ENCODE data around the gene SMIM44. TPM values are rescaled to one million over a fixed set of nuclear protein-coding genes. Genes with fewer than 3 reads are reported as not detected.

Gene SMIM44
- total RNA-seq, 1 donor from 2014 or later = not detected

DNA sequence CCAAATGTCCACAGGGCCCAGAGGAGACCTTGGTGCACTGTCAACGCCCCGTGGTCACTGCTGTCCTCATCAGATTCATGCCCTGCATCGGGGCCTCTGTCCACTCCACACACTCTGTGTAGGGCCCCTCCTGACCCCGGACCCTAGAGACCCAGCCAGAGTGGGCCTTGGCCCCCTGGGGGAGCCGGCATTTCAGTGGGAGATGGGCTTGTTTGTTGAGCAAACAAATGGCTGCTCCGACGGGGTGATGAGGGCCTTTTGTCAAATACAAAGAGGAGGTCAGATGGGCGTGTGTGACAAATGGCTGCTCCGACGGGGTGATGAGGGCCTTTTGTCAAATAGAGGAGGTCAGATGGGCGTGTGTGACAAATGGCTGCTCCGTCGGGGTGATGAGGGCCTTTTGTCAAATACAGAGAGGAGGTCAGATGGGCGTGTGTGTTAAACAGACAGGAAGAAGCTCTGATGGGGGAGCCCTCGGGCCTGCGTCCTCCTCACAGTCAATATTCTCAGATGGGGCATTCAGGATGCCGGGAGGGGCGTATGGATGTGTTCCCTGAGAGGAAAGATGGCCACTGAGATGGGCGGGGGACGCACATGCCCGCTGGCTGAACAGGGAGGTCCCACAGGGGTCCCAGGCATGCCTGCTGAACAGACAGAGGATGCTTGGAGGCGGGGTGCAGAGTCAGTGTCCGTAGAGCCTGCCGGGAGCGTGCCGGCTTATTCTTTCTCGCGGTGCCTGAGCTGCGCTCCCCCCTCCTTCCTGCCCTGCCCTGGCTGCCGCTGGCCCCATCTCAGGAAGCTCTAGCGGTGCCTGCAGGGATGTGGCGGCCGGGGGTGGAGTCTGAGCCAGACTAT lies 39.2 kb downstream of the SMIM44 start:
- intact Hi-C loops (cut with micrococcal nuclease) = no loop called here

GRCh38 chr19:3442487-3443071 lies 40.7 kb downstream of the SMIM44 start:
- intact Hi-C loops (cut with micrococcal nuclease) = no loop called here

GRCh38 chr19:3441986-3442329 lies 41.3 kb downstream of the SMIM44 start:
- intact Hi-C loops (cut with micrococcal nuclease) = no loop called here

GRCh38 chr19:3441089-3441985 lies 41.9 kb downstream of the SMIM44 start:
- intact Hi-C loops (cut with micrococcal nuclease) = no loop called here

DNA sequence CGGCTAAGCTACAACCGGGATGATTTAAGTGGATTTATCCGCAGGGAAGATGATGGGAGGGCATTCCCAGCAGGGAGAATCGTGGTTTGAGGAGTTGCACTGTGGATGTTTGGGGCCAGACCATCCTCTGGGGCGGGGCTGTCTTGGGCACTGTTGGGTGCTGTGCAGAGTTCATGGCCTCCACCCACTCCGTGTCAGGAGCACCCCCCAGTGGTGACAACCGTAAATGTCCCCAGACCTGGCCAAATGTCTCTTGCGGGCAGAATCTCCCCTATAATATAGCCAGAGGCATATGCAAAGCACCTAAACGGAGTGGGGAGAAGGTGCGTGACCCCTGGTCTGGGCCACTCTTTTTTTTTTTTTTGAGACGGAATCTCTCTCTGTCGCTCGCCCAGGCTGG lies 43.2 kb downstream of the SMIM44 start:
- intact Hi-C loops (cut with micrococcal nuclease) = no loop called here

- intact Hi-C loops (cut with micrococcal nuclease) = loop anchor here (1.0 to 10.0 kb wide), 10 partner anchors 44 to 1830 kb away; partner anchors contain the start of genes ANKRD24, CACTIN, DOHH and FZR1
These were observed 48.3 kb downstream of the SMIM44 start for GRCh38 chr19:3434630-3435553.

DNA sequence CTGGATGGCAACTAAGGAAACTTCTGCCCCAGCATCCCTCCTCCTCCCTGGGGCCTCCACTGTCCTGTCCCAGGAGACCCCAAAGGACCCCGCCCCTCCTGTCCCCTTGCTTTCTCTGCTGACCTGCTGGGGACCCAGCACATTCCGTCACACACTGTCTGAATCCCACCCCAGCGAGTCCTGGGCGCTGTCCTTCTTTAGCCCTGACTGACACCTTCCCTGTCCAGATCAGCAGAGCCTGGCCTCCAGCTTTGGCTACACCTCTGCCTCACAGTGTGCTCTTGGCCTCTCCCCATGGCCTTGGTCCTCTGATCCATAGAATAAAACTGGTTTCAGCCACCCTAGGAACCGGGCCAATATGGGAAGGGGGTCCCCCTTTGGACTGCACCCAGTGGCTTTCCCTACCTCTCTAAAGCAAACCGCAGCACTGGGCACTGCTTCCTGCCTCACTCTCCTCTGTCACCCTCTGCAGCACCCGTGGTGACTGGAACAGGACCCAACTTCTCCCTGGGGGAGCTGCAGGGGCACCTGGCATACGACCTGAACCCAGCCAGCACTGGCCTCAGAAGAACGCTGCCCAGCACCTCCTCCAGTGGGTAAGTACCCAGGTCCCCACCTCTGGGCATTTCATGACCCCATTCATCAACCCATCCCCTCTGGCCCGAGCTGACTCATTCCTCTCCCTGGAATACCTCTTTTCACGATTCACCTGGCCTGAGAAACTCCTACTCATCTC lies 49.3 kb downstream of the SMIM44 start:
- intact Hi-C loops (cut with micrococcal nuclease) = loop anchor here (1.0 to 10.0 kb wide), 3 partner anchors 72 to 1829 kb away; partner anchors contain the start of genes FZR1 and UQCR11

DNA sequence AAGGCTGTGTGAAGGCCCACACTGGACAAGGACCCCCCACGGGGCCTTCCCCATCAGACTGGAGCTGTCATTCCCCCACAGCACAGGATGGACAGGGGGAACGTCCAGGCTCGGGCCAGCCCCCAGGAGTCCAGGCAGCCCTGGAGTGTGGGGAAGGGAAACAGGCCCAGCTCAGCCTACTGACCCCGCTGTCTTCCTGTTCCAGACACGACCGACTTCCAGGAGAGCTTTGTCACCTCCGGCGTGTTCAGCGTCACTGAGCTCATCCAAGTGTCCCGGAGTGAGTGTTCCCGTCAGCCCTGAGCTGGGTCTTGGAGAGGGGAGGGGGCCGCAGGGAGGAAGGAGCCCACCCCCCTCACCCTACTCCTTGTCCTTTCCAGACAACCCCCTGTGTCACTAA lies 49.9 kb downstream of the SMIM44 start:
- intact Hi-C loops (cut with micrococcal nuclease) = loop anchor here (10.0 kb wide), 1 partner anchor 1829 kb away; the partner anchor contains the start of gene UQCR11

Other genes with a start within 250 kb of the SMIM44 start
- 12.7 and 14.9 TPM in 2 replicates for gene NFIC, start 116.9 kb downstream of the SMIM44 start, total RNA-seq
- 0.54 TPM in 1 of 2 replicates, not detected in the other for gene SMIM24, start 2.9 kb downstream of the SMIM44 start, total RNA-seq
- 16.9 and 19.4 TPM in 2 replicates for gene DOHH, start 17.2 kb upstream of the SMIM44 start, total RNA-seq
- 63.0 and 63.1 TPM in 2 replicates for gene FZR1, start 22.9 kb upstream of the SMIM44 start, total RNA-seq
- gene TEKTIP1, start 55.7 kb upstream of the SMIM44 start, total RNA-seq = 5.0 and 7.6 TPM in 2 replicates
- gene MFSD12, start 74.1 kb upstream of the SMIM44 start, total RNA-seq = 89.0 and 92.8 TPM in 2 replicates
- gene HMG20B, start 89.5 kb upstream of the SMIM44 start, total RNA-seq = 41.5 and 44.3 TPM in 2 replicates
- 0.95 and 0.98 TPM in 2 replicates for gene GIPC3, start 102.0 kb upstream of the SMIM44 start, total RNA-seq
- 0.39 and 1.1 TPM in 2 replicates for gene TBXA2R, start 123.4 kb upstream of the SMIM44 start, total RNA-seq
- 35.4 and 39.2 TPM in 2 replicates for gene CACTIN, start 143.3 kb upstream of the SMIM44 start, total RNA-seq
- gene PIP5K1C, start 217.0 kb upstream of the SMIM44 start, total RNA-seq = 23.5 and 23.9 TPM in 2 replicates
- gene TJP3, start 224.9 kb upstream of the SMIM44 start, total RNA-seq = 1.3 and 1.5 TPM in 2 replicates